ENCODE measurements around the gene TMEM243. TPM values are rescaled to one million over a fixed set of nuclear protein-coding genes. Genes with fewer than 3 reads are reported as not detected.

The TMEM243 gene
- total and polyA plus RNA-seq, 2 of the 13 experiments (the other 11 are each of a cell fraction or from before 2014, with no cell fraction given), result 25.1 to 31.2 TPM

DNA sequence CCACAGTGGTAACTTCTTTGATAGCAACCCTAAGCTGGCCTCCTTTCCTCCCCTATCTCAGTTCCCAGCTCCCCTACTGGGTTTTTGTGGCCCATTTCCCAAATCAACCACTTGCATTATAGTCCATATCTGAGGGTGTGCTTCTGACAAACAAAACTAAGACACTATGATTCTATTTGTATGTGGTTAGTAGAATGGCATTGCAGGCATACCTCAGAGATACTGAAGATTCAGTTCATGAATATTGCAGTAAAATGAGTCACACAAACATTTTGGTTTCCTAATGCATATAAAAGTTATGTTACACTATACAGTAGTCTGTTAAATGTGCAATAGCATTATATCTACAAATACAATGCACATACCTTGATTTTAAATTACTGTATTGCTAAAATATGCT, 15.4 kb upstream of the TMEM243 start (continued):
- TF ChIP-seq ZIK1 (CRISPR knock-in tag; IDR thresholded peaks at IDR 0.05; ENCODE audit: borderline replicate concordance, low read depth) (no peak), MTF2 (CRISPR knock-in tag; IDR thresholded peaks at IDR 0.05; ENCODE audit: borderline replicate concordance) (no peak)

DNA sequence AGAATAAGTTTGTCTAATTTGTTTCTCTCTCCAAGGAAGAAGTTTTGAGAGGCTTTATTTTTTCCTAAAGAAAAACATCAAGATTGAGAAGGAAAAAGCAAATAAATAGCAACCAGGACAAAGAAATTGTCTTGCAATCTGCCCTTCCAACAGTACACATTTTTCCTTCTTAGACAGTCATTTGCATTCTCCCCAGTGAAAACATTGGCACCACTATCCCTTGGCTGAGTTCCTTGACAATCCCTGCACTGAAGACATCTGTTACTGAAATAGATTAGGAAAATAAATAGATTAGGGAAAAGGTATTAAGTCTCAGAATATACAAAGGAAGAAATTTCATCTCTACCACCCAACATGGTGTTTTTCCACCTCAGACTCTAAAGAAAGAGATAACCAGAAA, 12.2 kb upstream of the TMEM243 start:
- no peaks in the 10 kb centered on the region for H3K36me3 ChIP-seq (replicated peaks in 1 of 2; ENCODE audit: control insufficient read depth in 1 of 2, insufficient read depth in 2 of 2, low read length in 2 of 2)
- ChIA-PET POLR2A (no interaction called here), CTCF (ENCODE audit: low intra/inter-chr PET ratio, low total read pairs) (no interaction called here)
- TF ChIP-seq SP1 (IDR thresholded peaks at IDR 0.05) (no peak), SP1 (CRISPR knock-in tag; IDR thresholded peaks at IDR 0.05) (no peak), ZNF547 (CRISPR knock-in tag; IDR thresholded peaks at IDR 0.05) (no peak), SALL2 (CRISPR knock-in tag; IDR thresholded peaks at IDR 0.05) (no peak), FOXK1 (CRISPR knock-in tag; IDR thresholded peaks at IDR 0.05; ENCODE audit: borderline replicate concordance, low read depth) (no peak), POLR2A (IDR thresholded peaks at IDR 0.05; ENCODE audit: insufficient read depth in 1 of 2, low read depth in 2 of 2, low read length in 2 of 2) (no peak), PAWR (CRISPR knock-in tag; IDR thresholded peaks at IDR 0.05; ENCODE audit: borderline replicate concordance) (no peak), ZNF607 (CRISPR knock-in tag; IDR thresholded peaks at IDR 0.05; ENCODE audit: borderline replicate concordance) (no peak), PHF5A (CRISPR knock-in tag; IDR thresholded peaks at IDR 0.05; ENCODE audit: low read depth, unreplicated experiment) (no peak), SRF (IDR thresholded peaks at IDR 0.05; ENCODE audit: low read depth, low read length) (no peak)
- TF ChIP-seq, protein P1, sequence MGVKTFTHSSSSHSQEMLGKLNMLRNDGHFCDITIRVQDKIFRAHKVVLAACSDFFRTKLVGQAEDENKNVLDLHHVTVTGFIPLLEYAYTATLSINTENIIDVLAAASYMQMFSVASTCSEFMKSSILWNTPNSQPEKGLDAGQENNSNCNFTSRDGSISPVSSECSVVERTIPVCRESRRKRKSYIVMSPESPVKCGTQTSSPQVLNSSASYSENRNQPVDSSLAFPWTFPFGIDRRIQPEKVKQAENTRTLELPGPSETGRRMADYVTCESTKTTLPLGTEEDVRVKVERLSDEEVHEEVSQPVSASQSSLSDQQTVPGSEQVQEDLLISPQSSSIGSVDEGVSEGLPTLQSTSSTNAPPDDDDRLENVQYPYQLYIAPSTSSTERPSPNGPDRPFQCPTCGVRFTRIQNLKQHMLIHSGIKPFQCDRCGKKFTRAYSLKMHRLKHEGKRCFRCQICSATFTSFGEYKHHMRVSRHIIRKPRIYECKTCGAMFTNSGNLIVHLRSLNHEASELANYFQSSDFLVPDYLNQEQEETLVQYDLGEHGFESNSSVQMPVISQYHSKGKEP (CRISPR knock-in tag; IDR thresholded peaks at IDR 0.05), result no peak
- TF ChIP-seq, protein P2, sequence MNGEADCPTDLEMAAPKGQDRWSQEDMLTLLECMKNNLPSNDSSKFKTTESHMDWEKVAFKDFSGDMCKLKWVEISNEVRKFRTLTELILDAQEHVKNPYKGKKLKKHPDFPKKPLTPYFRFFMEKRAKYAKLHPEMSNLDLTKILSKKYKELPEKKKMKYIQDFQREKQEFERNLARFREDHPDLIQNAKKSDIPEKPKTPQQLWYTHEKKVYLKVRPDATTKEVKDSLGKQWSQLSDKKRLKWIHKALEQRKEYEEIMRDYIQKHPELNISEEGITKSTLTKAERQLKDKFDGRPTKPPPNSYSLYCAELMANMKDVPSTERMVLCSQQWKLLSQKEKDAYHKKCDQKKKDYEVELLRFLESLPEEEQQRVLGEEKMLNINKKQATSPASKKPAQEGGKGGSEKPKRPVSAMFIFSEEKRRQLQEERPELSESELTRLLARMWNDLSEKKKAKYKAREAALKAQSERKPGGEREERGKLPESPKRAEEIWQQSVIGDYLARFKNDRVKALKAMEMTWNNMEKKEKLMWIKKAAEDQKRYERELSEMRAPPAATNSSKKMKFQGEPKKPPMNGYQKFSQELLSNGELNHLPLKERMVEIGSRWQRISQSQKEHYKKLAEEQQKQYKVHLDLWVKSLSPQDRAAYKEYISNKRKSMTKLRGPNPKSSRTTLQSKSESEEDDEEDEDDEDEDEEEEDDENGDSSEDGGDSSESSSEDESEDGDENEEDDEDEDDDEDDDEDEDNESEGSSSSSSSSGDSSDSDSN (CRISPR knock-in tag; IDR thresholded peaks at IDR 0.05), result no peak
- FAIRE-seq (no peak), ATAC-seq (no peak), DNase-seq (ENCODE audit: low spot score) (no peak)
- no peaks in the 10 kb centered on the region for H3K9me3 ChIP-seq (ENCODE audit: low read length)
- BruUV-seq (replicated peaks), result no TSS peak
- no peak overlapping the region for H3K4me2 ChIP-seq (ENCODE audit: low read depth, low read length)
- peaks cover 0 to 16% of the 10 kb centered on the region in 2 experiments; a peak in 1 of 5 replicates for H3K27me3 ChIP-seq (ENCODE audit: control insufficient read depth in 1 of 2, insufficient read depth in 2 of 2, low read length in 2 of 2)
- in situ Hi-C loops (cut with HindIII; ENCODE audit: extremely low pct_ligation_motif_present, low pct_unique_long_range_greater_than_20kb), result no loop called here
- H4K20me1 ChIP-seq (ENCODE audit: insufficient read depth, low read length), result no peaks in the 10 kb centered on the region
- H3K4me3 ChIP-seq (replicated peaks in 1 of 3; ENCODE audit: insufficient read depth in 1 of 3, low read depth in 2 of 3, low read length in 3 of 3), result no peak overlapping the region
- no peak overlapping the region for H3K27ac ChIP-seq (ENCODE audit: extremely low read length, insufficient read depth, low read length)
- intact Hi-C loops (cut with micrococcal nuclease; ENCODE audit: unreplicated experiment), result no loop called here
- no peak overlapping the region for H3K9ac ChIP-seq (ENCODE audit: insufficient read depth, low read depth, low read length)
- H3K79me2 ChIP-seq (ENCODE audit: insufficient read depth, low read length), result no peaks in the 10 kb centered on the region
- no peak overlapping the region for H2AFZ ChIP-seq (ENCODE audit: low read length)
- no peaks in the 10 kb centered on the region for H3K4me1 ChIP-seq (ENCODE audit: insufficient read depth, low read length)
